ENCODE data around the gene CCDC39.

CCDC39 gene

DNA sequence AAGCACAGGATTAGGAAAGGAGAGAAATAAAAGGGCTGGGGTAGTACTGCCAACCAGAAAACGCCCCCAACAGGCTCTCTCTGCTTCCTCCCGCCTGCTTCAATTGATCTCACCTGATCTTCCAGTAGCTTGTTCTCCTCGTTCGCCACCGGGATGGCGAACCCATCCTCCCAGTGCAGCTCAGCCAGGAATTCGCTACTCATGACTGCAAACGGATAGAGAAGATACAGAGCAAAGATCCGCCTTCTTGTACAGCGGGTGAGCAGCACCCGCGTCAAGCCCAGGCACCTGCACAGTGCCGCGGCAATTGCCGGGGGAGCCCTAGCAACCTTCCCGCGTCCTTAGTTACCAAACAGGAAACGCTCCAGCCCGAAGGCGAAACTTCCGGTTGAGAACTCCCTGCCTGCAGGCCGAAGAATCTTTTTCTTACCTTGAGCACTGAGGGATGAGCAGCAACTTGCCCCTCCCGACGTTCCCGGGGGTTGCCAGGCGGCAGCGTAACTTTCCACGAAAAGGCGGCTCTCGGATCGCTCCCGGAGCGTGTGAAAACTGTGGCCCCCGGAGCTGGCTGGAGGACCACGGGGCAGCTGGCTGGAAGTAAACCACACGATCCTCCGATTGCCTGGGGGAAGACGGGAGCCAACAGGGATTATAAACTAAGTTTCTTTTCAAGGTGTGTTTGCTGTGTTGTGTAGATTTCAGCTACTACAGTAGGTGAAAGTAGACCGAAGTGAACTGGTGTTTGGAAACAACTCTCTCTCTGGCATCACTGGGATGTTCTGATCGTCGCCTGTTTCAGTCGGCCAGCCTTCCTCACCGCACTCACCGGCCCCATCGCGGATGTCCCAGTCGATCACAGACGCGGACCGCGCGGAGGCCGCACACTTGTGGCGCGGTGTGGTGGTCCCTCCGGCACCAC lies at the start of gene CCDC39:
CCDC39 (minus strand) TSS at position 312 of the 919 bp plus-strand sequence; CDS start at position 203, 109 bp downstream.
- DNase-seq: peak; percentile 98

DNA sequence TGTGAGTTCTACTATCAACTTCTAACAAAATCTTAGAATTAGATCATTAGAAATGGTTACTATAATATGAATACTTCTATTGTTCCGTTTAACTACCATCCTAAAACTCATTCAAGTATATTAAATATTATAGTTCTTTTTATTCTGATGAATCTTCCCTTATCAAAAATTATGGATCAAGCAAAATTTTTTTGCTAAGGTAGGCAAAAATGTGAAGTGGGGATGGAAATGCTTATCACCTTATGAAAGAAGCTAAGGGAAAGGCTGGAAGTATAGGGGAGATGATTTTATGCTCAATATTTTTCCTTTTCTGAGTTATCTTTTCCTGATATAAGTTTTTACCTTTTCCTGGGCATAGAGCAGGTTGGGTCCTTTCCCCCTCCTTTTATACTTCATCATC lies 40.7 kb upstream of the CCDC39 start:
- DNase-seq: no peak

DNA sequence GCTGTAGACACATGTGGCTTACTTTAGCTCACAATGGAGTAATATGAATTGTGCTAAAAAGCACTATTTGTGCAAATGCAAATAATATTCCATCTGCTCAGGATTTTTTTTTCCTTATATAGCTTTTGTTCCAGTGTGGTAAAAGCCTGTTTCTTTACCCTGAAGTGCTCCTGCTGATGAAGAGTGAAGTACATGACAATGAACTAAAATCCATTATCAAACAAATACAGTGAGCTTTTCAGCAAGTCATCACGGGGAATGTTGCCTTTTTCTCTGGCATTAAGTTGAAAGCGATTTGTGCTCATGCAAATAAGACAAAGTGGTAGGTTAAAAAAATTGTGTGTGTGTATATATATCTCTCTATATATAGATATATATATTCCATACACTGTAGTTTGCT lies 28.6 kb upstream of the CCDC39 start:
- DNase-seq: no peak

DNA sequence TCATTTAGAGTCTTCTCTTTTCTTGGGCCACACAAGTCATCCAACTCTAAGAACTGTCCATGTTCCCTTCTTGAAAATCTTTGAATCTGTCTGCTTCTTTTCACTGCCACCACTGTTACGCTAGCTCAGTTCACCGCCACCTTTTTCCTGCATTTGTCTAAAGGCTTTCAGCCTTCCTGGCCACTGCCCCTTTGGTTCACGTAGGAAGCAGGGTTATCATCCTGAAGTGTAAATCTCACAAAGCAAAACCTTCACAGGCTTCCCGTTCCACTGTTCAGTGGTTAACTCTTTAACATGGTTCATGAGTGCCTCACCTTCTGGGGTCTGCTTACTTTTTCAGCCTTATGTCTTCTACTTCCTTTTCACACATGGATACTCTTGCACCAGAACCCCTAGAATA lies 26.3 kb upstream of the CCDC39 start:
- DNase-seq: no peak

DNA sequence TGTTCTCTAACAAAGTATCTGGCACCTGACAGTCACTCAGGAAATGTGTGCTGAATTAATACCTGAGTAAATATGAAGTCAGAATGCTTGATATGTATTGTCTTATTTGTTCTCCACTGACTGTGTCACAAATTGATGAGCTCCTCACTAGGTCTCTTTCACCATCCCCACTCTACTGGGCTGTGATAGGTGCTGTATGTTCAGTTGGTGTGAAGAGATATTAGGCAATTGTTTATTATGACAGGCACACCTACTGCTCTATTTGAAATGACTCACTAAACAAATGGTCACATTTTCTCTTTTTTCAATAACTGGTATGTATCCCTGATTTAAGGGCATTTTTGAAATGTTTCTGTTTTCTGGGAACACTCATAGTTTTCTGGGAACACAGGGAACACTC lies 25.2 kb upstream of the CCDC39 start:
- DNase-seq: no peak

DNA sequence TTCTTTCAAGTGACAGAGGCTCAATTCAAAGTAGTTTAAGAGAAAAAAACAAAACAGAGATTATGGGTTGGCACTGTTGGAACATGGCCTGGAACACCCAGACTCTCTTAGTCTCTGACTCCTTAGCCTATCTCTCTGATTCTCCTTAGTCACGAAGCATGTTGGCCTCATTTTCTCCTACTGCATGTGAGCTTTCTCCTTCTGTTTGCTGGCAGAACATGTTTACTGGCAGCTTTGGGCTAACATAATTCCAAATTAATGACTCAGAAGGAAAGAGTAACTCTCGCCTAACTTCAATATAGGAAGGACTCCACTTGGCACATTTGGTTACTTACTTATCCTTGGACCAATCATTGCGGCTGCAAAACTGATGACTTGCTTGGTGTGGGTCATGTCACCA lies 21.7 kb upstream of the CCDC39 start:
- DNase-seq: no peak

DNA sequence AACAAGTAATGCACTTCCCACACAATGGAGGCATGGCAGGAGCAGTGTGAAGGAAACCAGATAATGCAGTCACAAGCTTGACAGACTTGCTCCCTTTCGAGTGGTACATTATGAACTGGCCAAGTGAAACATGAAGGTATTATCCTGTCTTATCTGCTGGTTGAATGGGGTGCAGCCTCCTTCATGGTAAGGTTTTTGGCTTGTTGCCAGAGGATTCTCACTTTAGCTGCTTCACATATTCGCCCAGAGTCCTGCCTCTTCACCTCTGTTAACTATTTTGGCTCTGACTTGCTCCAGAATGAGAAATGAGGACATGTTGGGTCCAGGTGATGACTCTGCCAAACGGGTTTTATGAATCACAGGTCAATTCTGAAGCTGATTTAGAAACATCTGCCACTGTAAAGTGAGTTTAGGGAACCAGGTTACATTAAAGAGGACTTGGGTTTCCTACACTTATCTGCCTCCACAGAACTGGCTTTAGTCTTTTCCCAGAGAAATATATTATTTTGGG lies 19.5 kb upstream of the CCDC39 start:
- no peak for DNase-seq

DNA sequence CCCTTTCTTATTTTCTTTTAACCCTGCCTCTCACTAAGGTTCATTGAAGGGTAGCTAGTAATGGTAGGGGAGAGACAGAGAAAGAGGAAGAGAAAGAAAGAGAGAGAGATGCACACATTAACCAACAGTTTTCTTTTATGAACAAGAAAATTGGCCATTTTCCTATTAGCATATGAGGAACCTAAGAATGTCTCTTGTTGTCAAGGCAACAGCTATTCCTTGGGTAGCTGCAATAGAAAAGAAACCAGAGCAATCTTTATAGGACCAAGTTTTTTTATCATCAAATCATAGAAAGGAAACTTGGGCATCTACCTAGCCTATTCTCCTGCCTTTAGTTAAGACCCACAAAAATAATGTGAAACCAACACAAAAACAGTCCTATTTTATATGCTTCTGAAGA lies 15.0 kb upstream of the CCDC39 start:
- no peak for DNase-seq

DNA sequence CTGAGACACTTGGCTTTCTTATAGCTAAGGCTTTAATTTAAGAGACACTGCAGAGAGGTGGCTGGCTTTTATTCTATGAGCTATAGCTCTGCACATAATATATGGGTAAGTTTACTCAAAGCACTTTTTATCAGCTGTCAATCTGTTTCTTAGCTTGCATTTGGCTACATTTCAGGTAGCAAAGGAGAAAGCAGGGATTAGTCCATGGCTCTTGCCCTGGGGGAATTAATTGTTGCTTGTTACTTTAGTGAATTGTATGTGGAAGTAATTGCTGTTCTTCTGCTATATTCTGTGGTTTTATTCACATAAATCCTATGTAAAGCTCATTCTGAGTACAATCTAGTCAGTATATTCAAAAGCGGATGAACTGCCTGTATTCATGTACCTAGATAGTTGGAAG lies 14.4 kb upstream of the CCDC39 start:
- no peak for DNase-seq

DNA sequence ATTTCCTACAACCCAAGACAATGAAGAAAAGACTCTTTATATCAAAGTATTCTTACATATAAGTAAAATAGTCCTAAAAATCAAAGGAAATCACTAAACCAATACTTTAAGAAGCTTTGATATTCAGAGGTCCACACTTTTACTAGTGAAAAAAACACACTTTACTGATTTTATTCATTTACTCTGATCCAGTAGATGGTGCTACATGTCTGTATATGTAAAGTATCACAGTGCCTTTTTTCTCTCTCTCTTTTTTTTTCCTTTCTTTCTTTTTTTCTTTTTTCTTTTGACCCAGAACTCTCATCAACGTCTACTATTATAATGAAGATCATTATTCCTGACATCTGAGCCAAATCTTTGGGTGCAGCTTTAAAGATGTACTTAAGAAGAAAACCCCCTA lies 10.8 kb upstream of the CCDC39 start:
- DNase-seq: no peak

DNA sequence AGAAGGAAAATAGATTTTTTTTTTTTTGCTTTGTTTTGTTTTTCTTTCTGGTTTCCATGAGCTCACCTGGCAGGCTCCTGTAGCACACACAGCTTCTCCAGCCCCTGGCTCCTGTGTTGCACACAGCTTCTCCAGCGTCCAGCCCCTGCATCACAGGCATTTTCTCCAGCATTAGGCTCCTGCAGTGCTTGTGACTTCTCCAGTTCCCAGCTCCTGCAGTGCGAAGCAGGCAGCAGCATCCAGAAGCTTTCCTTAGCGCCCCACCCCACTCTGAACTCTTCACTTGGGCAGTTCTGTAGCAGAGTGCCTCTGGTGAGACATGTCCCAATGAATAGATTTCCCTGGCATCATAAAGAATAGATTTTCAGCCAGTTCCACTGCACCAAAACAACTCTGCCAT lies 5.5 kb upstream of the CCDC39 start:
- no peak for DNase-seq

DNA sequence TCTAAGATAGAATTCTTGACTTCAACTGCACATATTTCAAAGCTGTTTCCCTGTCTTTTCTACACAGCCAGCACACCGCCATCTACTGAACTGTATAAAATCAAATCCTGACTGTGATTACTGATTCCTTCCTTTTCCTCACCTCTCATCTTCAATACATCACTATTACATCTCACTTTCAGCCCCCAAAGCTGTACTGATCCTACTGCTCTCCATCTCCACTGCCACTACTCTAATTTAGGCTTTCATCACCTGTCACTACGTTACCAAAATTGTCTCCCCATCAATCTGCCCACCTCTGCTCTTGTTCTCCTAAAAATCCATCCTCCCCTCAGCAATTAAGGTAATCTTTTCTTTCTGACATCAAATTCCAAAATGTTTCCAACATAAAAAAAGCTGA lies 4.5 kb upstream of the CCDC39 start:
- no peak for DNase-seq

DNA sequence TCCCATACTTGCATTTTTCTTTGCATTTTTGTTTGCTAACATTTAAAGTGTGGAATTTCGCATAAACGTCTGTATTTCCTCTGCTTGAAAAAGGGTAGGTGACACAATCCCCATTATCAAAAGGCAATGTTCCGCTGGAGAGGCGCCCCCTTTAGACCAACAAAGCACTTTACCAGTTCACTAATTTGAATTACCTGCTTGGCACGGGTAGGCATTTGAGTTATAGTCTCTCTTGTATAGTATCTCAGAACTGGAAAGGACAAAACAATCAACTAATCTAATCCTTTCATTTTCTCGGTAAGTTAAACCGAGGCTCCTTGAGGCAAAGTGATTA lies 775 bp upstream of the CCDC39 start:
- DNase-seq: peak; percentile 84

DNA sequence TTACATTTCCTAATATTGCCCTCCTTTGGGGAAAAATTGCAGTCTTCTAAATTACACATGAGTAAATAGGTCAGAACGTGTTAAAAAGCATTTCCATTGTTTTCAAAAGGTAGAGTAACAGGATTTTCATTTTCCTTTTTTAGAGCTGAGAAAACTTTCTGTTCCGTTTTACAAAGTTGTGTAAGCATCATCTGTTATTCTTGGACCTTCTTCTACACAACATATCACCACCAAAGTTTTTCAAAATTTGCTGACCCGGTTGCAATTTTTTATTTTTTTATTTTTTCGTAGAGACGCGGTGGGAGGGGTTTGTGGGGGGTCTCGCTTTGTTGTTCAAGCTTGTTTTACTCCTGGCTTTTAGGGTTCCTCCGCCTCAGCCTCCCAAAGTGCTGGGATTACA lies 1.1 kb downstream of the CCDC39 start:
- peak; percentile 71 for DNase-seq

DNA sequence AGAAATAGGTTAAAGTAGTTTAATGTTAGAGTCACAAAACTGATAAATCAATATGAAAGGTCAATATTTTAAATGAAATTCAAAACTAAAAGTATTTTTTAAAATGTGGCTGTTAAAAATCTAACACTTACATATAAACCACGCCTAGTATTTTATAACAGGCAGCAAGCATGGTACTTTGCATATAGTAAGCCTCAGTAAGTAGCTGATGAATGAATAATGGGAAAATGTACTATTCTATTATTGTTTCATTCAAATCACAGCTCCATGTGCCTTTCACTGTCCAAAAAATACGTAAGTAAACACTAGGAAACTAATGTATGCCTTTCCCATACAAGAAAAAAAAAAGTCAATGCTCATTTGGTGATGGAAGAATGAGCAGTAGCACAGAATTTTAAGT lies 17.8 kb downstream of the CCDC39 start:
- DNase-seq: no peak

DNA sequence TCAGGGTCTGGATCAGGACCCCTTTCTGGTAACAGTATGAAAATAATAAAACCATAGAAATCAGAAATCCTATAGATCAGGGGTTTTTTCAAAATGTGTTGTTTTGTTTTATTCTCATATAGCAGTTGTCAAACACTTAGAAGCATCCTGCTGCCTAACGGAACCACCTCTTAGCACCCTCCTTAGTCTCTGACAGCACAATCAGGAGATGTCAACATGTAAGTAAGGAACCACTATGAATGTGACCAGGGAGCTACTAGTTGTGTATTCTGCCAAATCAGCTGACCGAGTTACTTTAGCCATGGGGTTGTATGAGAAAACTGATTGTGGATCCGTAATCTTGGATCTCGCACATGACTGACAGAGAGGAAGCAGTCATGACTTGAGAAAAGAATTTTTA lies 22.2 kb downstream of the CCDC39 start:
- no peak for DNase-seq

DNA sequence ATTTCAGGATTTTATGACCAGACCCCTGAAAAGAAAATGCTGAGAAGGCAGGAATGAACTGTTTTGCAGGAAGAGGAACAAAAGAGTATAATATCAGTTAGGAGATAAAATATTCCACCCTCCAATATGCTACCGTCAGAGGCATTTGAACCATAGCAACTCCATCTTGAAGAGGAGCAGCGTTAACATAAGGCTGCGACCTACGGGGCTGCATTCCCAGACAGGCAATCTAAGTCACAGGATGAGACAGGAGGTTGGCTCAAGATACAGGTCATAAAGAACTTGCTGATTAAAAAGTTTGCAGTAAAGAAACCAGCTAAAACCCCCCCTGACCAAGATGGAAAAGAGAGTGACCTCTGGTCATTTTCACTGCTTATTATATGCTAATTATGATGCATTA lies 22.9 kb downstream of the CCDC39 start:
- DNase-seq: no peak

DNA sequence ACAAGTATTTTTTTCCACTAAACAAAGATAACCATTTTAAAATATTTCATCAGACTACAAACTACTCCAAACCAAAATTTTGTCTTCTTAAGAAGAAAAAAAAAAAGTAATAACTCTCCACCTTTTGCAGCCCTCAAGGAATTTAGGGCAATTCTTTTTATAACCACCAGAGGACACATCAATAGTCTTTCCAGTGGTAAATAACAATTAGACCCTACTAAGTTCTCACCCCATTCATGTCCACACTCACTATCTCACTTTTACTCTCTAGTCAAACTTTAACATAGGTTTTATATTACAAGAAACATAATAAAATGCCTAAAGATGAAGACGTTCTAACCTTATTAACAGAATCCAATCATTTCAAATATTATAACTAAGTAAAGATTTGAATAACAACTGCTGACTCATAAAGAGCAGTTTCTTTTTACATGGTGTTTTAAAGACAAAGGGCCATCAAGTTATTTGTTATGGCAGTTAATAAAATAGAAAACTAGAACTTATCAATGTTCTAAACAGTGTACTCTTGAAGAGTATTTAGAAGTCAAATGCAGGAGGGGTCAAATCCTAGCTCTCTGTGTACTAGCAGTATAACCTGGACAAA lies 33.0 kb downstream of the CCDC39 start:
- DNase-seq: peak; percentile 23

DNA sequence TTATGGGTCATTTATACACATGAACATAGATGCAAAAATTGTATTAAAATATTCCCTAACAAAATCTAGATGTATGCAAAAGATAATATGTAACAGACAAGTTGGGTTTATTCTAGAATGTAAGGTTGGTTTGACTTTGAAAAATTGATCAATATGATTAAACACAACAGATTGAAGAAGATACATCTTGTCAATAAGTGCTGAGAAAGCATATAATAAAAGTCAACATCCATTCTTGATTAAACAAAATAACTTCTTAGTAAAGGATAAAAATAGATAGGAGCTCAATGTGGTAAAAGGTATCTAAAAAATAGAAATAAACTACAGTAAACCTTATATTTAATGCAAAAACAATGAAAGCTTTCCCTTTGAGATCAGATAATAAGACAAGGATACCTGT lies 38.3 kb downstream of the CCDC39 start:
- DNase-seq: no peak

DNA sequence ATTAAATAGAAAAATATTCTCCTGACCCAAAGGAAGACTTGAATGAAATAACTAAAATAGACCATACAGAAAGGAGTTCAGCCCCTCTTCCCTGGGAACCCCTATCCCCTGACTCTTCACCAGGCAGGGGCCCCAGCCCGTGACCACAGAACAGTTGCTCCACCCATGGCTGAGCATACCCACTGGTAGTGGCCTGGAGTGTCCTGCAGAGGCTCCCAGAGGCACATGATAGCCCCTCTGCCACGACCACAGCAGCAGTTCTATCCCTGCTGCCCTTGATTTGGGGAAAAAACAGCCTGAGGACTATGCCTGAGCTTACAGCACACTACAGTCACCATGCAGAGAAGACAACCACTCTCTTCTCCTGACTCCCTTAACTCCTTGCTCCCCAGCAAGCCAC lies 45.6 kb downstream of the CCDC39 start:
- DNase-seq: no peak

DNA sequence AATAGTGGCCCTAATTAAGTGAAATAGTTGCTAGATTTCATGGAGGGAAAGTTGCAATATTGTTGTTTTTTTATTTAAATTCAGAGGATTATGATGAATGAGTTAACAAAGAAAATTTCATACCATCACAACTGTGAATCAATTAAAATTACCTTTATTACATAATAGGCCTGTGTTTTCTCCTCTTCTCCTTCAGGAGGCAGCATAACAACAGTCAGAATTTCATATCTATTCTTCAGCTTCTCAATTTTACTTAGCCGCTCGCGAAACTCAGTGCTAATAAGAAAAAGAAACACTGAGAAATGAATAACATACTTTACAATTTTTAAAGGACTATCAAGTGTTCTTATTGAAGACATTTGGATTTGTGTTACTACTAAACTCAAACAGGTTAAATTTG lies 48.0 kb downstream of the CCDC39 start:
- no peak for DNase-seq

DNA sequence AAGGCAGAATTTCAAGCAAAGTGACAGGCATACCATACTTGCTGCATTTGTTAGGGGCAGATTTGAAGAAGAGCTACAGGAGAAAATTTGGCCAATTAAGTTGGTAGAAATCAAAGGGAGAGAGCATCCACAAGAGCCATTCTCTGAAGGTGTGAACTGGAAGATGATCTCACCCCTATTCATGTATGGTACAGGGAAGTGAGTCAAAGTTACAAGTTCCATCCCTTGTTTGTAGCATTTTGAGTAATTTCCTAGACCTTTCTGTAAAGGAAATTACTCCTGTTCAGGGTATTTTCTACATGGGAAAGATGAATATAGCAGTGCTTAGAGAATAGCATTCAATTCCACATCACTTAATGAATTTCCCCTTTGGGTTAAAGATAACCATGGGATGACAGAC lies 48.9 kb downstream of the CCDC39 start:
- DNase-seq: no peak

DNA sequence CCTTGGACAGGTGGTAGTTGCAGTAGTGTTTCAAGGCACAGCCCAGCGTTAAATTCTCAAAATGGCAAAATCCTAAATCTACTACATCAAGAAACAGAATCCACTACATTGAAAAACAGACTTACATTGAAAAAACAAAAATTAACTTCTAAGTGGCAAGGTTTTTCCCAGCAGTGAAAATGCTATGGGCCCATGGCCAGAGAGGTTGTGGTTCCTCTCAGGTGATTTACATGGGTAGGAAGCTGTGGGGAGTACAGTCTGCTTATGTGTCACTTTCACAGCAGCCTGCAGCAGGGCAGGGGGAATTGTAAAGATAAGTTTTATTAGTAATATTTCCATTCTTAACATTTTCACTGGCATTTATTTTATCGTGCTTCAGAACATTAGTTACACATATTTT lies 52.4 kb downstream of the CCDC39 start:
- no peak for DNase-seq

DNA sequence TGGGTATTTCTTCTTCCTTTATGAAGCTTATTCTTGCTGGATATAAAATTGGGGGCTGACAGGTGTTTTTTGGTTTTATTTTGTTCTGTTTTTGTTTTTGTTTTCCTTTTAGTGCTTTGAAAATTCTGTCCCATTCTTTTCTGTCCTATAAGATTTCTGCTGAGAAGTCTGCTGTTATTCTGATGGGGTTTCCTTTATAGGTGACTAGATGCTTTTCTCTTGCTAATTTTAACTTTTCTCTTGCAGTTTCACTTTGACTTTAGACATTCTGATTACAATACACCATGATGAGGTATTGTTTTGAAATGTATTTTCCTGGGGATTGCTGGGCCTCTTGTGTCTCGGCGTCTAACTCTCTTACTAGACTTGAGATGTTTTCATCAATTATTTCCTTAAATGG lies 54.6 kb downstream of the CCDC39 start:
- no peak for DNase-seq

DNA sequence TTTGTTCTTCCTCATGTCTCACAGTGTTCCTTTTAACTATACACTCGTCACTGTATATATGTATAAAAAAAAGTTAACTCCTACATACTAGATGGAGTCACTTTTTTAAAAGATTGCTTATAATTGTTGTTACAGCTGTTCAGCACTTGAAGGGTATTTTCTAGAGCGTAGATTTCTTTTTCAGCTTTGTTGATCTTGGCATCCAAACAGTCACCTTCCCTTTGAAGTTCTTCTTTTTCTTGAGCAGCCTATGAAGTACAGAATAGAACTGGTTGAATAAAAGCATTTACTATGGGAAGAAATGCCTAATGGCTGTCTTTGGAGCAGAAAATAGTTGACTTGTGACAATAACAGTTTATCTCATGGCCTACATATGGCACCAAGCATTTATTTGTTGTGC lies 59.6 kb downstream of the CCDC39 start:
- DNase-seq: no peak

Data from RPMI8226 (cell line).